RWPE1 (cell line): ENCODE measurements around the gene OSBPL10.
"Not testable (repeated sequence)": the region's sequence is repeated elsewhere in the genome, so short reads cannot be mapped to it uniquely, and the experiment has no call there.

Experiments
- CTCF ChIA-PET: fragments of 350-600 bp; sonication (Branson Sonifier 250); formaldehyde crosslinking; extraction: SDS; loops from one replicate; lab custom pipeline; 2021; lab: Yijun Ruan, JAX
- POLR2A ChIA-PET: fragments of 400-600 bp; formaldehyde crosslinking; extraction: SDS; loops from one replicate; lab custom pipeline; 2020; ENCODE audit warnings: antibody characterized with exemption; ENCODE audit not compliant: low non-redundant PET; lab: Yijun Ruan, JAX
- DNase-seq: peaks from one replicate; pipeline ENCODE4 v3.0.0; 2012; ENCODE audit warnings: low spot score
- H3K27ac ChIP-seq: fragments of 450-650 bp; 2 replicates; pipeline ENCODE4 v1.5.1; 2017
- TF ChIP-seq, protein P1 (sequence below): fragments of 450-650 bp; conservative IDR thresholded peaks from 2 replicates; pipeline ENCODE4 v1.5.1; 2017; ENCODE audit warnings: low read depth, mild to moderate bottlenecking

Gene OSBPL10

DNA sequence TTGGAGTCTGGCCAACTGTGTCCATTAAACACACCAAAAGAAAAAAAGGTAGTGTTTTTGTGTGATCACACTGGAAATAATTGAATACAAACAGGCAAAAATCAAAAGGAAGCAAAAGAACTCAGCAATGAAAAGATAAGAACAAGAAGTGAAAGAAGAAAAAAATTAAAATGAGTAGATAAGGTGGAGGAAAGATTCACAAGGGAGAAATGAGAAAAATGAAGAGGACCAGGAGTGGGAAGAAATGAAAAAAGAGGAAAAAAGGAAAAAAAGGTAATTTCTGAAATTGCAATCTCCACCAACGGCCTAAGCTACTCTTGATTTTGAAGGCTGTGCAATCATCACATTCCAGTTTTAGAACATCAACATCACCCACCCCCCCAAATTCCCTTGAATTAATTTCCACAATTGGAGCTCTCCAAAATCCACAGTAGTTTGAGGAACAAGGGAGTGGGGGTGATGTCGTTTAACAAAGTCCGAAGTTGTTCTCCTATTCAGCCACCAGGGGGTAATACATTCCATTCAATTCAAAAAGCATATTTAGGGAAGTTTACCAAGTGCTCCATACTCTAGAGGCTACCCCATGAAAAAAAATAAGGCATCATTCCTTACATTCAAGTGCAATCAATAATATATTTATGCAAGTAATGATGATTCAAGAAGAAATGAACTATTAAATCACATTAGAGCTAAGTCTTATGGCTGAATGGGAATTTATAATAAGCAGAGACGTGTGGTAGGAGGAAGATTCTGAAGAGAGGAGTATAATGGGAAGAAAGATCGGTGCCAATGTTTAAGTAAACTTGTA, 37.9 kb upstream of the OSBPL10 start:
- TF ChIP-seq, protein P1, sequence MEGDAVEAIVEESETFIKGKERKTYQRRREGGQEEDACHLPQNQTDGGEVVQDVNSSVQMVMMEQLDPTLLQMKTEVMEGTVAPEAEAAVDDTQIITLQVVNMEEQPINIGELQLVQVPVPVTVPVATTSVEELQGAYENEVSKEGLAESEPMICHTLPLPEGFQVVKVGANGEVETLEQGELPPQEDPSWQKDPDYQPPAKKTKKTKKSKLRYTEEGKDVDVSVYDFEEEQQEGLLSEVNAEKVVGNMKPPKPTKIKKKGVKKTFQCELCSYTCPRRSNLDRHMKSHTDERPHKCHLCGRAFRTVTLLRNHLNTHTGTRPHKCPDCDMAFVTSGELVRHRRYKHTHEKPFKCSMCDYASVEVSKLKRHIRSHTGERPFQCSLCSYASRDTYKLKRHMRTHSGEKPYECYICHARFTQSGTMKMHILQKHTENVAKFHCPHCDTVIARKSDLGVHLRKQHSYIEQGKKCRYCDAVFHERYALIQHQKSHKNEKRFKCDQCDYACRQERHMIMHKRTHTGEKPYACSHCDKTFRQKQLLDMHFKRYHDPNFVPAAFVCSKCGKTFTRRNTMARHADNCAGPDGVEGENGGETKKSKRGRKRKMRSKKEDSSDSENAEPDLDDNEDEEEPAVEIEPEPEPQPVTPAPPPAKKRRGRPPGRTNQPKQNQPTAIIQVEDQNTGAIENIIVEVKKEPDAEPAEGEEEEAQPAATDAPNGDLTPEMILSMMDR, result peak; percentile 70
- H3K27ac ChIP-seq, result no peak overlapping the region
- POLR2A ChIA-PET, result no interaction called here
- CTCF ChIA-PET, result interaction anchor here (0.6 to 2.1 kb wide), 2 partner anchors 98 to 125 kb away, joined by 3 to 8 read pairs; no protein-coding TSS in a partner anchor
- peak; percentile 65 for DNase-seq

GRCh38 chr3:32017286-32017685, 36.2 kb upstream of the OSBPL10 start:
- POLR2A ChIA-PET, result no interaction called here
- no peak overlapping the region for H3K27ac ChIP-seq
- CTCF ChIA-PET, result interaction anchor here (0.6 to 0.7 kb wide), 2 partner anchors 16 to 132 kb away, joined by 3 to 4 read pairs; no protein-coding TSS in a partner anchor
- TF ChIP-seq, protein P1, result no peak
- no peak for DNase-seq

GRCh38 chr3:32015638-32016037, 34.6 kb upstream of the OSBPL10 start:
- POLR2A ChIA-PET, DNase-seq, H3K27ac ChIP-seq, CTCF ChIA-PET: not testable (repeated sequence)

GRCh38 chr3:32010699-32011098, 29.6 kb upstream of the OSBPL10 start:
- H3K27ac ChIP-seq, DNase-seq, POLR2A ChIA-PET, CTCF ChIA-PET: not testable (repeated sequence)

DNA sequence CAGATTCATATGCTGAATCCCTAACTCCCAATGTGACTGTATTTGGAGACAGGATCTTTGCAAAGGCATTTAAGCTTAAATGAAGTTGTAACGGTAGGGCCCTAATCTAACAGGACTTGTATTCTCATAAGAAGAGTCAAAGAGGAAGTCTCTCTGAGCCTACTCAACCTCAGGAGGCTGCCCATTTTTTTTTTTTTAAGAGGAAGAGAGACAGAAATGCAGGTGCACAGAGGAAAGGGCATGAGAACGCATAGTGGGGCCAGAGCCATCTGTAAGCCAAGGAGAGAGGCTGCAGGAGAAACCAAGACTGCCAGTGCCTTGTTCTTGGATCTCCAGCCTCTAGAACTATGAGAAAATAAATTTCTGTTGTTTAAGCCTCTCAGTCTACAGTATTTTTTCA, 28.9 kb upstream of the OSBPL10 start:
- no peak for DNase-seq
- TF ChIP-seq, protein P1, result no peak
- no peak overlapping the region for H3K27ac ChIP-seq
- CTCF ChIA-PET, result no interaction called here
- POLR2A ChIA-PET, result no interaction called here

GRCh38 chr3:32009101-32009500, 28.0 kb upstream of the OSBPL10 start:
- ChIA-PET POLR2A (no interaction called here), CTCF (no interaction called here)

DNA sequence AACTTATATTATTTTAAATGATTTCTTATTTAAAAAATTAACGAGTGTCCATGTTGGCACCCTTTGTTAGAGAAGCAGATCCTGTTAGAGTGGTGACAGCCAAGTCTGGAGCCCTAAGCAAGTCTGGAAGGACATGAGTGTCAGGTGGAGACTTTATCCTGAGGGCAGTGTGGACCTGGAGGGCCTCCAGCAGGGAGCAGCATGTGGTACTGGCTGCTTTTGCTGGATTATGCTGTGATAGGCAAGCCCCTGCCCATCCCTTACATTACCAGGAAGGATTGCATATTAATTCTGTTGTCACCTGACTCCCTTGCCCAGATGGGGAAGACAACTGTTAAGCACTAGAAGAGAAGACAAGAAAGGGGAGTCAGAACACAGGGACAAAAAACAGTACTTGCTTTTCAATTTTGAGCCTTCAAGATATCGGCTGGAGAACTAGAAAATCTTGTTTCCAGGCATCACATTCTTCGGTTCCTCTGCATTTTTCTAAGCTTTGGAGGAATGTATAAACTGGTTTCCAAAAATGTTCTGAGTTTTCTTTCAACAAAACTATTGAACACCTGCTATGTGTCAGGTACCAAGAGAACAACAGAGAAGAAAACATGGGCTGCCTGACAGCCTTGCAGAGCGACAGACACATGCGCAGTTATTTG, 23.2 kb upstream of the OSBPL10 start:
- no peak for DNase-seq
- H3K27ac ChIP-seq, result no peak overlapping the region
- CTCF ChIA-PET, result interaction anchor here (0.6 kb wide), 1 partner anchor 65 kb away, joined by 7 read pairs; no protein-coding TSS in a partner anchor
- TF ChIP-seq, protein P1, result no peak
- POLR2A ChIA-PET, result no interaction called here

More at GRCh38 chr3:32009101-32009500, 28.0 kb upstream of the OSBPL10 start:
- H3K27ac ChIP-seq, result no peak overlapping the region
- TF ChIP-seq, protein P1, result no peak
- peak; percentile 25 for DNase-seq
